NCI-H748 (cell line): Measurements from ENCODE around the gene CALHM3.

Source experiments
- DNase-seq: peaks from one replicate; lab custom pipeline; 2025; ENCODE audit not compliant: unreplicated experiment; lab: John Stamatoyannopoulos, UW

CALHM3 gene

DNA sequence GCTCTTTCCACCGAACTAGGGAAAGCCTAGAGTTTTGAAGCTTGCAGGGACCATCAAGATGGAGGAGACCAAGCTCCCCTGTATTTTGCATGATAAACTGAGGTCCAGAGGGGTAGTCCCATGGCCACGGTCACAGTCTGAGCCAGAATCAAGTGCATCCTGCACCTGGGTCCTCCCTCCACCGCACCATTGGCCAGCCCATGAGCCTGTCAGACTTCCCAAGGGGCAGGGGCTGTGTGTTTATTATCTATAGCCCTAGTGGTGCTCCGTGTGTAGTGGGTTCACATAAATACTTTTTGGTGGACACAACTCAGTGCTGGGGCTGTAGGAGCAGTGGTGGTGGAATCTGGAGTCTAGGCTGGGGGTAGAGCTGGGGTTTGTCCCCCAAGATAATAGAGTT lies 3.6 kb downstream of the CALHM3 start:
- no peak for DNase-seq

DNA sequence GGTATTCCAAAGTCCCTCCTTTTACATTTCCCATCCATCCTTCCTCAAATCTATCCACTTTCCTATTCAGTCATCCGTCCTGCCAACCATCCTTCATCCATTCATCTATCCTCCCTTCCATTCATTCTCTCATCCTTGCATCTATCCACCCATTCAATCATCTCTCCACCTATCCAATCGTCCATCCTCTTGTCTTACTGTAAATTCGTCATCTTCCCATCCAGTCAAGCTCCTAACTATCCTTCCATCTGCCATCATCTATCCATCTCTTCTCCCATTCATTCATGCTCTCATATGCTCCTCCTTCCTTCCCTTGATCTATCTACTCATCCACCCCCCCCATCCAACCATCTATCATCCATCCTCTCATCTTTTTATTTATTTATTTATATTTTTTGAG lies 5.0 kb downstream of the CALHM3 start:
- no peak for DNase-seq

DNA sequence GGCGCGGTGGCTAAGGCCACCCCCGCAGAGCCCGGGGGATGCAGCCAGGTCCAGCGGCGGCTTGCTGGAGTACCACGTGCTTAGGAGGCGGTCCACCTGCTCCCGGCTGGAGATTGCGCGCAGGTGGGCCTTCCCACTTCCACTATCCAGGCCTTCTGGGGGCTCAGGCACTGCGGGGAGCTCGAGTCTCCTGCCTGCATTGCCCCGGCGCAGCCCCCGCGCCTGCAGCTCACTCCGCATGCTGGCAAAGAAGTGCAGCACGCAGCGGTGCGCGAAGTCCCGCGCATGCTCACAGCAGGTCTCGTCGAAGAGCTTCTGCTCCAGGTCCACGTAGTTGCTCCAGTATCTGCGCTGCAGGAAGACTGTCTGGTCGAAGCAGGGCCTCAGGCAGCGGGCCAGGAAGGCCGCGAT lies 5.8 kb downstream of the CALHM3 start:
- no peak for DNase-seq

- no peak for DNase-seq
These were observed 7.0 kb downstream of the CALHM3 start for GRCh38 chr10:103472005-103472404.

DNA sequence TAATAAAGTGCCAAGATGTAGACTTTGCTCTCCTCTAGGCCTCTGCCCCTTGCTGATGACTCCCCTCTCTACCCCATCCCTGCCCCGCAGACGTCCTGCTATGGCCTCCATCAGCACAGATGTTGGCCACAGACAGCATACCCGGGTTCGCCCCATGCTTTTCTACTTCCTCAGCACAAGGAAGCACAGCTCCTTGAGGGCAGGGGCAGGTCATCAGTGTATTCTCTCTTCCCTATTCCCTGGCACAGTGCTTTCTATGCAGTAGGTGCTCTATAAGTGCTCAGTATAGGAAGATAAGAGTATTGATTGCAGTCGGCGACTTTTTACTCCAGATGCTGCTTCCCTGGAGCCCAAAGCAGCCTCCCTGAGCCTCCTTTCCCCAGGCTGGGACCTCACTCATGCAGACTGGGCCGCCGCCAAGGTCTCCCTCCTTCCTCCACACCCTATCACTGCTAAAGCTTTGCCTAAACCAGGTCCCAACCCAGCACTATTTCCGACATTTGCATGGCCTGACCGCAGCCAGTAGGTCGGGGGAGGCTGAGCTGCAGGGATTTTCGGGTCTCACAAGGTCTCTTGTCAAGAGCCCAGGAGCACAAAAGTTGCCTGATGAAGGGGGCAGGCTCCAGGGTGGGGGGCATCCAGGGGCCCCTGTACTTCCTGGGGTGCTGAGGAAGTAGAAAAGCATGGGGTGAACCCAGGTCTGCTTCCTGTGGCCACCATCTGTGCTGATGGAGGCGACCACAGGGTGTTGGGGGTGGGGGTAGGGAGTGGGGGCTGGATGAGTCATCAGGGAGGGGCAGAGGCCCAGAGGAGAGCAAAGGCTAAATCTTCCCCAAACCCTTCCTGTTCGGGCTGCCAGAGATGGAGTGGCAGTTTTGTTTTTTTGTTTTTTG lies 8.0 kb downstream of the CALHM3 start:
- DNase-seq, result no peak

GRCh38 chr10:103469201-103469600 lies 9.8 kb downstream of the CALHM3 start:
- no peak for DNase-seq

GRCh38 chr10:103467406-103467805 lies 11.6 kb downstream of the CALHM3 start:
- no peak for DNase-seq

- DNase-seq, result no peak
These were observed 12.3 kb downstream of the CALHM3 start for GRCh38 chr10:103466734-103467133.

DNA sequence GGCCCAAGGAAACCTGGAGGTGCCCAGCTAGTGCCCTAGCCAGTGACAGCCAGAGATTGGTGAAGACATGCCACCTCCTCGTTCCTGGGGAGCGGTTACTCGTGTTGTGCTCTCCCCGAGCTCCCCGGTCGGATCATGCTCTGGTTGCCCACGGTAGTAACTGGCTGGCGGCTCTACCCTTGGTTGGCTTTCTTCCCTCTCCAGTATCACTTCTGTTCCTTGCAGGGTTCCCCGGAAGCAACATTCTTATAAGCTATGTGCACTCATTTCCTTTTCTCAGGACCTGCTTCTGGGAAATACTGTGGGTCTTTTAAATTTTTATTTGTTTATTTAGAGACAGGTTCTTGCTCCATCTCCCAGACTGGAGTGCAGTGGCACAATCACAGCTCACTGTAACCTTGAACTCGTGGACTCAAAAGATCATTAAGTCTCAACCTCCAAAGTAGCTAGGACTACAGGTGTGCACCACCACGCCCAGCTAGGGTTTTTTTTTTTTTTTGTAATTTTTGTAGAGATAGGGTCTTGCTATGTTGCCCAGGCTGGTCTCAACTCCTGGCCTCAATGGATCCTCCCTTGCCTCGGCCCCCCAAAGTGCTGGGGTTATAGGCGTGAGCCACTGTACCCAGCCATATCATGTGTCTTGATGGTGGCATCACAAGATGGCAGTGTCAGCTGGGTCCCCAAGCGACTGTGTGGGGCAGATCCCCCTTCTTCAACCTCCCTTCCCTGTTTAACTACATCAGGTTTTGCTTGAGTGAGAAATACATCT lies 13.4 kb downstream of the CALHM3 start:
- no peak for DNase-seq

DNA sequence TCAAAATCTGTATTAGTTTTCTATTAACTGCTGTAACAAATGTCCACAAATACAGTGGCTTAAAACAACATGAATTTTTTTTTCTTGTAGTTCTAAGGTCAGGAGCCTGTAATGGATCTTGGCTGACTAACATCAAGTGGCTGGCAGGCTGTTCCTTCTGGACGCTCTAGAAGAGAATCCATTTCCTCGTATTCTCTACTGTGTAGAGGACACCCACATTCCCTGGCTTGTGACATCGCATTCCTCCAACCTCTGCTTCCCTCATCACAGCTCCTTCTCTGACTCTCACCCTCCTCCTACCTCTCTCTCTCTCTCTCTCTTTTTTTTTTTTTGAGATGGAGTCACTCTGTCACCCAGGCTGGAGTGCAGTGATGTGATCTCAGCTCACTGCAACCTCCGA lies 15.5 kb downstream of the CALHM3 start:
- no peak for DNase-seq

- no peak for DNase-seq
These were observed 19.4 kb downstream of the CALHM3 start for GRCh38 chr10:103459615-103460014.

DNA sequence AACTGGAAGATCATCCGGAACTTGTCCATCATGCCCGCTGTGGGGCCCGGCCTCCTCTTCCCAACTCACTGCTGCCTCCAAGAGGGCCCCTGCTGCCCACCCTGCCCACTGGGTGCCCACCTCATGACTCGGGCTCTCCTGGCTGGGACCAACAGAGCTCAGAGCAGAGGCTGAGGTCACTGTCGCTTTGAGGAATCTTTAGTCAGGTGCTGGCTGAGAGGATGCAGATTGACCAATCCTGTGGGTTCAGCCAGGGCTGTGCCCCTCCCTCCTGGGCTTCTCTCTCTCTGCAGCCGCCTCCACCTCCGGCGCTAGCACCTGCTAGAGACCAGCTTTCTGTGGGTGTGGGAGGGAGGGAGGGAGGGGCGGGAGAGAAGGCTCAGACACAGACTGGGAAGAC lies 20.3 kb downstream of the CALHM3 start, which contains the start of gene CALHM1:
TSS of gene CALHM1 (minus strand) at position 181 of the 400 bp plus-strand sequence. CDS start at position 32, 149 bp downstream.
- DNase-seq, result peak; percentile 19

DNA sequence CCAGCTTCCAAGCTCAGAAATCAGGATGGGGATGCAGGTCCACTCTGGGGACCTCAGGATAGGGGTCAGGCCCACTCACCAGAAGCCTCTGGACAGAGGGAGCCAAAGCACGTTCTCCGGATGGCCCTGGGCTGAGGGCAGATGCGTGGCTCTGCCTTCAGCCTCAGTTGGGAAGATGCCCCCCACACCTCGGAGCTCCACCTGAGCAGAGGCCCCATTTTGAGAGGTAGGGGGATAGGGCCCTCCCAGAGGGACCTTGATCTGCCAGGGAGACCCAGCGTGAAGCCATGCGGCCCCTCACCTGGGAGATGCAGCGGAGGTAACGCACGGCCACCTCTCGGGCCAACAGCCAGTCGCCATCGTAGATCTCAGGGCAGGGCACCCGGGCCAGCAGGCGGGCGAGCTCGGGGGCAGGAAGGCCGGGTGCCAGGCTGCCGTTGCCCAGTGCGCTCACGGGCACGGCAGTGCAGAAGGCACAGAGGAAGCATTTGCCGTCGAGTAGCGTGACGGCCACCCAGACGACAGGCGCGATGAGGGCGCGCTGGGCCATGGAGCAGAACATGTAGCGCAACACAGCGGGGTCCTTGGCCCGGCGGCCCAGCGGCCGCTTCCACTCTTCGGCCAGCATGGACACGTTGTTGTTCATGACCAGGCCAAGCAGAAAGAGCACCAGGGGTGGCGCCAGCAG lies 21.0 kb downstream of the CALHM3 start:
- no peak for DNase-seq

DNA sequence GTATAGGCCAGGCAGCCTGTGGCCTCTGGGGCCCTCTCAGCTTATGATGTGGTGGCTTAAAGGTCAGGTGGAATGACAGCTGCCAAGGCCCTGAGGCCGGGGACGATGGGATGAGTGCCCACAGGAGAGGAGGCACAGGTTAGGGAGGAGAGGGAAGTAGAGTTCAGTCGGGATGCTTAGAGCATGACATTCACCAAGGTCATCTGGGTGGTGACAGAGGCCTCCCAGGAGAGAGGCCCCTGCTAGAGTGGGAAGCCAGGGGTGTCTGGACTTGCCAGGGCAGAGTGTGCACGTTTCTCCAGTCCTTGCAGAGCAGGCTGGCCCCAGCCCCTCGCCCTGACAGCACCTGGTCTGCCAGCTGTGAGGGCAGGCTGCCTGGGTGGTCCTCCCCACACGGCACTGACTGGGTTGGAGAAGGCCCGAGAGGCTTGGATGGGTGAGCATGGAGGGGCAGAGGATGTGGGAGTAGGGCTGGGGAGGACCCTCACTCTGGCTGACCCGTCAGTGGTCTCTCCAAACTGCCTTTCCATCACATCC lies 21.8 kb downstream of the CALHM3 start:
- no peak for DNase-seq

DNA sequence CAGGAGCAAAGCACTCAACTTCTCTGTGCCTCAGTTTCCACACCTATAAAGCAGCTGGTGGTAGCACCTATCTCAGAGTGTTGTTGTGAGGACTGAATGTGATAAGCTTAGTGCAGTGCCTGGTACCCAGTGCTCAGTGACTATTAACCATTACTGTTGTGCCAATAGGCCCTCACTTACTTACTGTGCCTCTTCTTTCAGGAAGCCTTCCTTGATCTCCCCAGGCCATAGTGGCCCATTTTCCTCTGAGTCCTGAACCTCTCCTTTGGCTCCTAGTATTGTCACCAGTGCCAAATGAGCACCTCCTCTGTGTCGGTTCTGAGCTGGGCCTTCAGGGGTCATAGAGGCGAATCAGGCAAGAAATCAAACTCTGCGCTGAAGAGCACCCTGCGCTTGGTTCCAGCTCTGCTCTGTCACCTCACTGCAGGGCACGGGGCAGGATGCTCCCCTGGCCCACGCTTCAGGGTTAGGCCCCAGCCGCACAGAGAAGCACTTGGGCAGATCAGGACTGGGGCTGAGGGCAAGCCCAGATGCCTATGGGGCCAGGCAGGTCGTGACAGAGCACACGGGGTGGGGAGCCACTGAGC lies 22.9 kb downstream of the CALHM3 start:
- no peak for DNase-seq

- DNase-seq, result no peak
These were observed 23.8 kb downstream of the CALHM3 start for GRCh38 chr10:103455235-103455634.

GRCh38 chr10:103454026-103454425 lies 25.0 kb downstream of the CALHM3 start:
- DNase-seq, result no peak

GRCh38 chr10:103452506-103453230 lies 26.4 kb downstream of the CALHM3 start:
- DNase-seq, result no peak

- DNase-seq, result peak; percentile 56
These were observed 27.1 kb downstream of the CALHM3 start, which contains the start of gene CALHM2 for GRCh38 chr10:103451831-103452505. Gene CALHM2 (minus strand): TSS chr10:103452370. CDS start chr10:103449941, 2,429 bp downstream.
